IMR-90 (cell line): ENCODE results near the gene FBN3. TPM values are rescaled to one million over a fixed set of nuclear protein-coding genes. Genes with fewer than 3 reads are reported as not detected.

ENCODE experiments used
- ATAC-seq: fragments of 200-7000 bp; cut with Tn5 transposase; 2 replicates; pipeline ENCODE4 v1.9.1; 2020; ENCODE audit warnings: low read depth, mild to moderate bottlenecking, moderate library complexity
- BruUV-seq: library from RNA; stranded (reverse); fragments of 400-500 nt; replicated peaks from 2 replicates; lab custom pipeline; 2021; lab: Mats Ljungman, UMichigan
- CTCF ChIA-PET: fragments of 300-600 bp; formaldehyde crosslinking; extraction: SDS; loops from one replicate; lab custom pipeline; 2021; ENCODE audit warnings: antibody characterized with exemption; lab: Yijun Ruan, JAX
- POLR2A ChIA-PET: fragments of 300-600 bp; sonication (Branson Sonifier 250); formaldehyde crosslinking; loops from one replicate; lab custom pipeline; 2022; ENCODE audit warnings: antibody characterized with exemption; ENCODE audit not compliant: unreplicated experiment; lab: Charles Lee
- DNase-seq: peaks from one replicate; pipeline ENCODE4 v3.0.0; 2013
- H2AFZ ChIP-seq: replicated peaks from 2 replicates; pipeline ENCODE3; 2013; ENCODE audit warnings: low read length, mild to moderate bottlenecking; ENCODE audit not compliant: poor library complexity
- H2AK5ac ChIP-seq: 2 replicates; pipeline ENCODE4 v1.6.1; 2013; ENCODE audit warnings: low read depth, low read length, inconsistent platforms
- H2AK9ac ChIP-seq: replicated peaks from 2 replicates; pipeline ENCODE3; 2013; ENCODE audit warnings: mild to moderate bottlenecking, low read depth, low read length, moderate library complexity; ENCODE audit not compliant: poor library complexity
- H2BK120ac ChIP-seq: 2 replicates; pipeline ENCODE4 v1.6.1; 2013; ENCODE audit warnings: low read depth, low read length, inconsistent platforms
- H2BK15ac ChIP-seq: 3 replicates; pipeline ENCODE4 v1.6.1; 2013; ENCODE audit warnings: low read depth, low read length, inconsistent platforms
- H2BK20ac ChIP-seq: 2 replicates; pipeline ENCODE4 v1.6.1; 2013; ENCODE audit warnings: low read depth, mild to moderate bottlenecking, inconsistent platforms, low read length, moderate library complexity
- H2BK5ac ChIP-seq: 2 replicates; pipeline ENCODE4 v1.6.1; 2013; ENCODE audit warnings: mild to moderate bottlenecking, low read depth, low read length, inconsistent platforms; ENCODE audit not compliant: poor library complexity, severe bottlenecking
- H3K14ac ChIP-seq: replicated peaks from 2 replicates; pipeline ENCODE4 v1.6.1; 2013; ENCODE audit warnings: low read depth, low read length, inconsistent platforms
- H3K18ac ChIP-seq: 2 replicates; pipeline ENCODE4 v1.6.1; 2013; ENCODE audit warnings: low read depth, low read length, control low read depth
- H3K23ac ChIP-seq: 2 replicates; pipeline ENCODE4 v1.6.1; 2013; ENCODE audit warnings: low read depth, low read length, inconsistent platforms
- H3K27ac ChIP-seq: 2 replicates; pipeline ENCODE4 v1.5.1; 2013; ENCODE audit warnings: mild to moderate bottlenecking, control low read depth, low read length; ENCODE audit not compliant: insufficient read depth
- H3K27me3 ChIP-seq: 2 replicates; pipeline ENCODE4 v1.6.1; 2013; ENCODE audit warnings: low read length; ENCODE audit not compliant: control insufficient read depth, insufficient read depth
- H3K36me3 ChIP-seq: 2 replicates; pipeline ENCODE4 v1.6.1; 2013; ENCODE audit warnings: low read length, mixed read lengths; ENCODE audit not compliant: control insufficient read depth, insufficient read depth
- H3K4ac ChIP-seq: 2 replicates; pipeline ENCODE4 v1.6.1; 2013; ENCODE audit warnings: low read depth, low read length, inconsistent platforms
- H3K4me1 ChIP-seq: 2 replicates; pipeline ENCODE4 v1.6.1; 2013; ENCODE audit warnings: low read length, mixed read lengths; ENCODE audit not compliant: control insufficient read depth, insufficient read depth
- H3K4me2 ChIP-seq: 2 replicates; pipeline ENCODE4 v1.6.1; 2013; ENCODE audit warnings: low read depth, mild to moderate bottlenecking, control low read depth, low read length, moderate library complexity
- H3K4me3 ChIP-seq: 2 replicates; pipeline ENCODE4 v1.5.1; 2013; ENCODE audit warnings: low read depth, mild to moderate bottlenecking, control low read depth, low read length, moderate library complexity; ENCODE audit not compliant: insufficient read depth
- H3K56ac ChIP-seq: 2 replicates; pipeline ENCODE4 v1.6.1; 2013; ENCODE audit warnings: low read length, inconsistent platforms; ENCODE audit not compliant: insufficient read depth; ENCODE audit errors: extremely low read depth
- H3K79me1 ChIP-seq, 2 experiments: 2 replicates each; pipeline ENCODE4 v1.6.1; 2013; ENCODE audit warnings: low read length in 2 of 2, inconsistent platforms in 1 of 2, low read depth in 1 of 2
- H3K9ac ChIP-seq: 2 replicates; pipeline ENCODE4 v1.6.1; 2013; ENCODE audit warnings: low read depth, low read length, control low read depth
- H3K9me1 ChIP-seq: 2 replicates; pipeline ENCODE4 v1.6.1; 2013; ENCODE audit warnings: low read length, inconsistent platforms; ENCODE audit not compliant: insufficient read depth
- H3K9me3 ChIP-seq: 2 replicates; pipeline ENCODE4 v1.6.1; 2013; ENCODE audit warnings: low read length; ENCODE audit not compliant: control insufficient read depth, insufficient read depth
- H4K20me1 ChIP-seq: 2 replicates; pipeline ENCODE4 v1.6.1; 2013; ENCODE audit warnings: low read length, inconsistent platforms; ENCODE audit not compliant: insufficient read depth
- H4K5ac ChIP-seq: 2 replicates; pipeline ENCODE4 v1.6.1; 2013; ENCODE audit warnings: mild to moderate bottlenecking, low read depth, low read length, control low read depth
- H4K8ac ChIP-seq, 2 experiments: 2 replicates each; pipeline ENCODE4 v1.6.1; 2013; ENCODE audit warnings: low read depth in 2 of 2, low read length in 2 of 2, control low read depth in 1 of 2, inconsistent platforms in 1 of 2
- H4K91ac ChIP-seq: 2 replicates; pipeline ENCODE4 v1.6.1; 2013; ENCODE audit warnings: low read depth, low read length, inconsistent platforms; ENCODE audit not compliant: insufficient read depth
- BHLHE40 ChIP-seq: fragments of 150-350 bp; IDR thresholded peaks from 2 replicates; pipeline ENCODE4 v1.6.1; 2016; ENCODE audit warnings: mild to moderate bottlenecking, low read depth, low read length
- CEBPB ChIP-seq: IDR thresholded peaks from 2 replicates; pipeline ENCODE4 v1.6.1; 2012; ENCODE audit warnings: low read depth, low read length, improper control_type of control experiment
- CHD1 ChIP-seq: IDR thresholded peaks from 2 replicates; pipeline ENCODE4 v1.6.1; 2012; ENCODE audit warnings: low read depth, low read length, improper control_type of control experiment
- FOS ChIP-seq: fragments of 150-350 bp; IDR thresholded peaks from 2 replicates; pipeline ENCODE4 v1.6.1; 2016; ENCODE audit warnings: low read depth, low read length
- MAFK ChIP-seq: IDR thresholded peaks from 2 replicates; pipeline ENCODE4 v1.6.1; 2012; ENCODE audit warnings: low read depth, low read length, improper control_type of control experiment
- MAZ ChIP-seq: IDR thresholded peaks from 2 replicates; pipeline ENCODE4 v1.6.1; 2012; ENCODE audit warnings: low read depth, mild to moderate bottlenecking, low read length, improper control_type of control experiment, moderate library complexity, borderline replicate concordance
- MXI1 ChIP-seq: IDR thresholded peaks from 2 replicates; pipeline ENCODE4 v1.6.1; 2012; ENCODE audit warnings: low read depth, mild to moderate bottlenecking, low read length, moderate library complexity, borderline replicate concordance
- NFE2L2 ChIP-seq: fragments of 150-350 bp; IDR thresholded peaks from 2 replicates; pipeline ENCODE4 v1.6.1; 2016; ENCODE audit warnings: low read depth, mild to moderate bottlenecking, low read length
- POLR2A ChIP-seq: IDR thresholded peaks from 2 replicates; pipeline ENCODE4 v1.6.1; 2012; ENCODE audit warnings: mild to moderate bottlenecking, low read depth, low read length
- RAD21 ChIP-seq: IDR thresholded peaks from 2 replicates; pipeline ENCODE4 v1.6.1; 2012; ENCODE audit warnings: low read length, improper control_type of control experiment
- RCOR1 ChIP-seq: IDR thresholded peaks from 2 replicates; pipeline ENCODE4 v1.6.1; 2012; ENCODE audit warnings: mild to moderate bottlenecking, low read length, improper control_type of control experiment; ENCODE audit not compliant: insufficient replicate concordance
- RFX5 ChIP-seq: IDR thresholded peaks from 2 replicates; pipeline ENCODE4 v1.8.0; 2012; ENCODE audit warnings: low read depth, mild to moderate bottlenecking, low read length, moderate library complexity
- SMC3 ChIP-seq: fragments of 150-350 bp; IDR thresholded peaks from 2 replicates; pipeline ENCODE4 v1.6.1; 2016; ENCODE audit warnings: low read depth, mild to moderate bottlenecking, antibody characterized with exemption, low read length, moderate library complexity
- WGBS, 2 experiments: methylation state at CpG; one replicate each; pipeline versions ENCODE4 v1.1.5 to v1.1.7; 2013; ENCODE audit warnings: missing lambda C conversion rate in 2 of 2; ENCODE audit not compliant: insufficient read length in 1 of 2; ENCODE audit errors: extremely low coverage in 2 of 2; 5-methylcytosine and 5-hydroxymethylcytosine counted together
- dilution Hi-C: fragments of 300-500 bp; cut with HindIII; formaldehyde crosslinking; loops from one replicate; pipeline ENCODE4 v1.14.3; 2018; ENCODE audit warnings: low sequenced_read_pairs; ENCODE audit not compliant: unreplicated experiment
- in situ Hi-C: fragments of 300-500 bp; cut with MboI; formaldehyde crosslinking; loops from 3 replicates; pipeline ENCODE4 v1.14.3; 2019; ENCODE audit warnings: low sequenced_read_pairs, inconsistent platforms, mixed read lengths
- intact Hi-C: fragments of 100-400 bp; cut with micrococcal nuclease; formaldehyde crosslinking; loops from 2 replicates; pipeline ENCODE4 v1.10.0; 2022
- polyA plus RNA-seq, 3 experiments: library from polyadenylated mRNA; depleted of rRNA; stranded (reverse); fragments of >200 nt; gene quantifications; 2 replicates each; pipeline ENCODE4 v1.2.3, GENCODE V29; 2012; ENCODE audit warnings: low replicate concordance in 1 of 3
- total RNA-seq: library from RNA; depleted of rRNA; stranded (reverse); fragments of >200 nt; gene quantifications from 2 replicates; pipeline ENCODE4 v1.2.3, GENCODE V29; 2012
- TF ChIP-seq, protein P1 (sequence below): fragments of 150-350 bp; IDR thresholded peaks from 2 replicates; pipeline ENCODE4 v1.6.1; 2016; ENCODE audit warnings: low read depth, mild to moderate bottlenecking, low read length, moderate library complexity, borderline replicate concordance
- TF ChIP-seq, protein P2 (sequence below): conservative IDR thresholded peaks from 2 replicates; pipeline ENCODE4 v1.5.1; 2012; ENCODE audit warnings: mild to moderate bottlenecking, low read depth, low read length, improper control_type of control experiment
- TF ChIP-seq, protein P3 (sequence below): fragments of 150-350 bp; IDR thresholded peaks from 2 replicates; pipeline ENCODE4 v1.6.1; 2017; ENCODE audit warnings: mild to moderate bottlenecking, antibody characterized with exemption, low read length, low read depth

Gene FBN3
- total and polyA plus RNA-seq, 2 of the 4 experiments (the other 2 are of a cell fraction): not detected

DNA sequence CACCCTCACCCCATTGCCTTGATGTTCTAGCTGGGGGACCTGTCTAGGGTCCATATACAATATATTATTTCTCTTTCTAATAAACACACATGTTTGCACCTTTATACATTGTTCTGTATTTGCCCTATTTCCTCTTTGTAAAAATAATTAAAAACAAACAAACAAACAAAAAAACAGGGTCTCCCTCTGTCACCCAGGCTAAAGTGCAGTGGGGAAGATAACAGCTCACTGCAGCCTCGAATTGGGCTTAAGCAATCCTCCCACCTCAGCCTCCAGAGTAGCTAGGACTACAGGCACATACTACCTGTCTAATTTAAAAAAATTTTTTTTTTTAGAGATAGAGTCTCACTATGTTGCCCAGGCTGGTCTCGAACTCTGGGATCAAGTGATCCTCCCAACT, 5.9 kb upstream of the FBN3 start:
- POLR2A ChIA-PET: interaction anchor here (0.5 kb wide), 1 partner anchor 229 kb away, joined by 5 read pairs; no protein-coding TSS in a partner anchor
- no CpG with 5 or more reads among the region's 2 CpGs for WGBS, 2 experiments

More for the DNA sequence above, 5.9 kb upstream of the FBN3 start:
- Histone ChIP-seq H3K4me3 (no peak overlapping the region), H3K14ac (no peak overlapping the region), H3K9me1 (no peaks in the 10 kb centered on the region; the same call in 1 of the 2 replicates), H3K4me1 (peaks cover 5% of the 10 kb centered on the region), H2AK5ac (no peak overlapping the region), H3K23ac (no peak overlapping the region), H4K91ac (no peak overlapping the region), H4K5ac (no peak overlapping the region), H2BK5ac (no peak overlapping the region), H4K20me1 (no peaks in the 10 kb centered on the region), H3K4ac (no peak overlapping the region), H2BK15ac (no peak overlapping the region), H3K56ac (no peak overlapping the region), H3K36me3 (no peaks in the 10 kb centered on the region), H3K4me2 (no peak overlapping the region), H3K27me3 (peaks cover 19% of the 10 kb centered on the region), H2BK120ac (no peak overlapping the region), H2AFZ (no peak overlapping the region), H3K18ac (no peak overlapping the region), H4K8ac (no peak overlapping the region), H3K27ac (no peak overlapping the region), H3K9me3 (no peaks in the 10 kb centered on the region), H2BK20ac (no peak overlapping the region), H3K9ac (no peak overlapping the region), H3K79me1 (no peaks in the 10 kb centered on the region), H2AK9ac (no peak overlapping the region)
- BruUV-seq: no TSS peak
- DNase-seq (no peak), ATAC-seq (no peak)
- intact Hi-C loops: no loop called here
- no peak for TF ChIP-seq CHD1
- TF ChIP-seq RFX5: no peak
- no peak for TF ChIP-seq RCOR1
- TF ChIP-seq SMC3: no peak
- TF ChIP-seq NFE2L2: no peak
- no peak for TF ChIP-seq MAZ
- no peak for TF ChIP-seq BHLHE40
- TF ChIP-seq POLR2A: no peak
- TF ChIP-seq, protein P1, sequence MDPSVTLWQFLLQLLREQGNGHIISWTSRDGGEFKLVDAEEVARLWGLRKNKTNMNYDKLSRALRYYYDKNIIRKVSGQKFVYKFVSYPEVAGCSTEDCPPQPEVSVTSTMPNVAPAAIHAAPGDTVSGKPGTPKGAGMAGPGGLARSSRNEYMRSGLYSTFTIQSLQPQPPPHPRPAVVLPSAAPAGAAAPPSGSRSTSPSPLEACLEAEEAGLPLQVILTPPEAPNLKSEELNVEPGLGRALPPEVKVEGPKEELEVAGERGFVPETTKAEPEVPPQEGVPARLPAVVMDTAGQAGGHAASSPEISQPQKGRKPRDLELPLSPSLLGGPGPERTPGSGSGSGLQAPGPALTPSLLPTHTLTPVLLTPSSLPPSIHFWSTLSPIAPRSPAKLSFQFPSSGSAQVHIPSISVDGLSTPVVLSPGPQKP: no peak
- no peak for TF ChIP-seq RAD21
- no peak for TF ChIP-seq CEBPB
- TF ChIP-seq MXI1: no peak
- TF ChIP-seq, protein P2, sequence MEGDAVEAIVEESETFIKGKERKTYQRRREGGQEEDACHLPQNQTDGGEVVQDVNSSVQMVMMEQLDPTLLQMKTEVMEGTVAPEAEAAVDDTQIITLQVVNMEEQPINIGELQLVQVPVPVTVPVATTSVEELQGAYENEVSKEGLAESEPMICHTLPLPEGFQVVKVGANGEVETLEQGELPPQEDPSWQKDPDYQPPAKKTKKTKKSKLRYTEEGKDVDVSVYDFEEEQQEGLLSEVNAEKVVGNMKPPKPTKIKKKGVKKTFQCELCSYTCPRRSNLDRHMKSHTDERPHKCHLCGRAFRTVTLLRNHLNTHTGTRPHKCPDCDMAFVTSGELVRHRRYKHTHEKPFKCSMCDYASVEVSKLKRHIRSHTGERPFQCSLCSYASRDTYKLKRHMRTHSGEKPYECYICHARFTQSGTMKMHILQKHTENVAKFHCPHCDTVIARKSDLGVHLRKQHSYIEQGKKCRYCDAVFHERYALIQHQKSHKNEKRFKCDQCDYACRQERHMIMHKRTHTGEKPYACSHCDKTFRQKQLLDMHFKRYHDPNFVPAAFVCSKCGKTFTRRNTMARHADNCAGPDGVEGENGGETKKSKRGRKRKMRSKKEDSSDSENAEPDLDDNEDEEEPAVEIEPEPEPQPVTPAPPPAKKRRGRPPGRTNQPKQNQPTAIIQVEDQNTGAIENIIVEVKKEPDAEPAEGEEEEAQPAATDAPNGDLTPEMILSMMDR: no peak
- no peak for TF ChIP-seq FOS
- TF ChIP-seq, protein P3, sequence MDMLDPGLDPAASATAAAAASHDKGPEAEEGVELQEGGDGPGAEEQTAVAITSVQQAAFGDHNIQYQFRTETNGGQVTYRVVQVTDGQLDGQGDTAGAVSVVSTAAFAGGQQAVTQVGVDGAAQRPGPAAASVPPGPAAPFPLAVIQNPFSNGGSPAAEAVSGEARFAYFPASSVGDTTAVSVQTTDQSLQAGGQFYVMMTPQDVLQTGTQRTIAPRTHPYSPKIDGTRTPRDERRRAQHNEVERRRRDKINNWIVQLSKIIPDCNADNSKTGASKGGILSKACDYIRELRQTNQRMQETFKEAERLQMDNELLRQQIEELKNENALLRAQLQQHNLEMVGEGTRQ: no peak
- no peak for TF ChIP-seq MAFK
- in situ Hi-C loops: loop anchor here (5.0 kb wide), 1 partner anchor 97 kb away; no protein-coding TSS in a partner anchor
- CTCF ChIA-PET: interaction anchor here (0.9 kb wide), 1 partner anchor 11 kb away, joined by 3 read pairs; no protein-coding TSS in a partner anchor
- dilution Hi-C loops: no loop called here
